Measurements from ENCODE around the gene IL1RAPL2. TPM values are rescaled to one million over a fixed set of nuclear protein-coding genes. Genes with fewer than 3 reads are reported as not detected.

Gene IL1RAPL2
- total and polyA plus RNA-seq, 2 of the 8 experiments (the other 6 are each of a cell fraction or from before 2014, with no cell fraction given), result 0.20 to 1.3 TPM

DNA sequence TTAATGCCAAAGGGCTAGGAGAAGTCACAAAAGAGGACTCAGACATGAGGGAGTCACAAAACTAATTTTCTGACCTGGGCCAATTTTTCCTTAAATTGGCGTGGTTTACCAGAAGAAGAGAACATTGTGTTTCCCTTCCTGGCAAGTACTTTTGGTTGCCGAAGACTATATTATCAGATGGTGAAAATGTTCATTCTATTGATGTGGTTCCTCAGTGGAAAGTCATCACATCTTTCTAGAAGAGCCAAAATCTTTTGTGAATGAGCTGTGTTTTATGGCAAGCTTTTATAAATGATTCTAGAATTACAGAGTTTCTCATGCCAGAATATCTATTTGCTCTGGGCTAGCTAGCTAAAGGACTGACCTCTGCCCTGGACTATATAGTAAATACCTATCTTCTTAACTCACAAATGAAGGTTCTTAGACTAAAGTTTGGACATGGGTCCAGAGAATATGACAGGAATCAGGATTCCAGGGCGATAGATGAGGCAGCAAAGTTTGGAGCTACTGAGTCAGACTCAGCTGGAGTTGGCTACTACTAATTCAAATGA, 288.9 kb downstream of the IL1RAPL2 start:
- Histone ChIP-seq H3K4me1 (replicated peaks in 1 of 4; ENCODE audit: control insufficient read depth in 3 of 4, insufficient read depth in 4 of 4, low read length in 3 of 4) (peaks cover 0 to 4% (median 0%) of the 10 kb centered on the region in 4 experiments; a peak in 2 of 7 replicates), H3K27ac (ENCODE audit: low read depth, low read length) (no peak overlapping the region), H3K14ac (ENCODE audit: insufficient read length) (no peak overlapping the region), H2BK120ac (replicated peaks; ENCODE audit: low read depth, low read length) (no peak overlapping the region), H3K4me3 (ENCODE audit: extremely low read depth in 1 of 4, insufficient read depth in 2 of 4, low read depth in 3 of 4, low read length in 4 of 4) (no peak overlapping the region), H3K18ac (ENCODE audit: extremely low read depth, low read length) (no peak overlapping the region), H3K4me2 (ENCODE audit: insufficient read depth in 1 of 2, low read depth in 2 of 2, low read length in 2 of 2) (no peak overlapping the region), H3K79me1 (ENCODE audit: low read depth, low read length) (no peaks in the 10 kb centered on the region), H4K8ac (ENCODE audit: extremely low read depth, insufficient read depth, low read length) (no peak overlapping the region), H4K5ac (ENCODE audit: insufficient read length, low read depth, low read length) (no peak overlapping the region), H3K79me2 (ENCODE audit: control insufficient read depth in 1 of 2, insufficient read depth in 2 of 2, low read length in 2 of 2) (no peaks in the 10 kb centered on the region), H3K9ac (replicated peaks in 1 of 4; ENCODE audit: extremely low read depth in 1 of 4, low read depth in 3 of 4, low read length in 3 of 4) (no peak overlapping the region), H4K91ac (replicated peaks; ENCODE audit: insufficient read length, low read length) (no peak overlapping the region), H3K4ac (replicated peaks; ENCODE audit: insufficient read length, low read depth, low read length) (no peak overlapping the region), H2BK12ac (ENCODE audit: low read depth, low read length) (no peak overlapping the region), H2AK5ac (ENCODE audit: low read depth, low read length) (no peak overlapping the region), H2AFZ (ENCODE audit: low read length) (no peak overlapping the region), H2BK5ac (ENCODE audit: low read depth, low read length) (no peak overlapping the region), H3K27me3 (replicated peaks in 1 of 4; ENCODE audit: control insufficient read depth in 3 of 4, extremely low read depth in 1 of 4, insufficient read depth in 3 of 4, low read length in 3 of 4) (no peaks in the 10 kb centered on the region), H3K23ac (ENCODE audit: insufficient read length) (no peak overlapping the region), H3K36me3 (ENCODE audit: control insufficient read depth in 2 of 4, insufficient read depth in 4 of 4, low read length in 3 of 4) (no peaks in the 10 kb centered on the region), H3K23me2 (ENCODE audit: low read depth, low read length) (no peaks in the 10 kb centered on the region), H4K20me1 (replicated peaks in 1 of 2; ENCODE audit: control insufficient read depth in 1 of 2, insufficient read depth in 2 of 2, low read length in 2 of 2) (no peaks in the 10 kb centered on the region), H3K9me3 (ENCODE audit: insufficient read depth in 2 of 2, low read depth in 1 of 2, low read length in 1 of 2) (no peaks in the 10 kb centered on the region), H2BK15ac (ENCODE audit: low read length) (no peak overlapping the region), H3K56ac (replicated peaks; ENCODE audit: insufficient read length, low read depth, low read length) (no peak overlapping the region), H2BK20ac (ENCODE audit: low read length) (no peak overlapping the region)
- no peak for FAIRE-seq
- DNase-seq (ENCODE audit: low read depth in 1 of 2, low spot score in 2 of 2), result no peak
- ChIA-PET CTCF (ENCODE audit: partially characterized antibody) (no interaction called here), POLR2A (ENCODE audit: partially characterized antibody) (no interaction called here)
- TF ChIP-seq EGR1 (IDR thresholded peaks at IDR 0.05; ENCODE audit: borderline replicate concordance, low read depth, low read length) (no peak), TBP (IDR thresholded peaks at IDR 0.05; ENCODE audit: low read depth, low read length) (no peak), SP1 (IDR thresholded peaks at IDR 0.05; ENCODE audit: low read depth, low read length) (no peak), E2F6 (IDR thresholded peaks at IDR 0.05) (no peak), CEBPB (IDR thresholded peaks at IDR 0.05; ENCODE audit: low read depth, low read length) (no peak), KDM4A (IDR thresholded peaks at IDR 0.05; ENCODE audit: low read depth, low read length, severe bottlenecking) (no peak), KDM1A (IDR thresholded peaks at IDR 0.05; ENCODE audit: borderline replicate concordance, low read length) (no peak), EZH2 (IDR thresholded peaks at IDR 0.05; ENCODE audit: low read depth, low read length, severe bottlenecking) (no peak)
- 96% methylated on average over 3 of the region's 3 CpGs; no CpG with 5 or more reads in 1 of the 2 experiments for WGBS, 2 experiments (ENCODE audit: extremely low coverage in 1 of 2, insufficient coverage in 1 of 2, insufficient read length in 1 of 2, insufficient replicate concordance in 2 of 2, low coverage in 1 of 2, low lambda C conversion rate in 2 of 2, missing lambda C conversion rate in 1 of 2)

All from H1 (cell line).